GM21423 (cell line): ENCODE data around the gene NCKAP1.
"Not testable (repeated sequence)": the region's sequence is repeated elsewhere in the genome, so short reads cannot be mapped to it uniquely, and the experiment has no call there.

ENCODE experiments used
- ATAC-seq: cut with Tn5 transposase; IDR thresholded peaks from one replicate; pipeline ENCODE4 v1.9.1; 2021; ENCODE audit warnings: mild to moderate bottlenecking, moderate library complexity; ENCODE audit not compliant: unreplicated experiment

Gene NCKAP1

GRCh38 chr2:183038341-183039300 is at the start of gene NCKAP1:
TSS of gene NCKAP1 (minus strand) at chr2:183038457. CDS start at chr2:183038099, 358 bp downstream.
- peak; percentile 73 for ATAC-seq

GRCh38 chr2:183081911-183082310 is 43.7 kb upstream of the NCKAP1 start:
- no peak for ATAC-seq

DNA sequence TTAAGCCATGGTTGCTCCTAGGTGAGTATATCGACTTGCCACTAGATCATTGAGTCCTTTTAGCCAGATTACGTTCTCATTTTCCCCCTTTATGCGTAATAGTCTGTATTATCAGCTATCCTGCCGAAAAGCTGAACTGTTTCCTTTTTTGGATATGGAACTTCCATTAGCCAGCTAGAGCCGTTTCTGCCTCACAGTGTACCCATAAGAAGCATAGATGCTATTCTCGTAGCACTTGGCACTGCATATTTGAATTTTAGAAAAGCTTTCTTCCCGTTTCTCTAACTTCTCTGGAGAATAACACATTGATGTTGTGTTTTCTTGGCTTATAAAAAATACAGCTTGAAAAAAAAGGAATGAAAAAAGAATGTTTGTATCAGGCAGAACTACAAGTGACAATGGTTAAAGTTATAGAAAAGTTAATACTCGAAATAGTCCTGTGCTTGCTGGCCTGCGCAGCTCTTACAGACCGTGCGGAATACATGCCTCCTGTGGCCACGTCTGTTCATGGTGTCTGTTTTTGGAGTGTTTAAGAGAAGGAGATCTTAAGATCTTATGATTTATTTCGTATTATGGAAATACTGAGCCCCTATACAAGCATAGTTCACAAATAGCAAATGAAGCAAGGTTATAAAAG is 41.0 kb upstream of the NCKAP1 start:
- peak; percentile 20 for ATAC-seq

GRCh38 chr2:183078464-183079138 is 40.3 kb upstream of the NCKAP1 start, which contains the start of gene DUSP19:
TSS of gene DUSP19 (plus strand) at chr2:183078747. CDS start at chr2:183078934, 187 bp downstream.
- peak; percentile 90 for ATAC-seq

DNA sequence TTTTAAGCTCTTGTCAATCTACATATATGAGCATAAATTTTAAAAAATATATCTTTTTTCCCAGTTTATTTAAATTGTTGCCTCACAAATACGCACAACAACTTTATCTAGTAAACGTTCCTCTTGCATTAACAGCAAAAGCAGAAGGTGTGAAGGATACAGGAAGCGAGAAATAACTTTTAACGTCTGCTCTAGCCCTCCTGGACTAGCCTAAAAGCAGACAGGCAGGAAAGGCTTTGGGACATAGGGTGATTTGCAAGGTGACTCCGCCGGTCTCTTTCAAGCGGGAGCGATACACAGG is 39.9 kb upstream of the NCKAP1 start:
- ATAC-seq: no peak

DNA sequence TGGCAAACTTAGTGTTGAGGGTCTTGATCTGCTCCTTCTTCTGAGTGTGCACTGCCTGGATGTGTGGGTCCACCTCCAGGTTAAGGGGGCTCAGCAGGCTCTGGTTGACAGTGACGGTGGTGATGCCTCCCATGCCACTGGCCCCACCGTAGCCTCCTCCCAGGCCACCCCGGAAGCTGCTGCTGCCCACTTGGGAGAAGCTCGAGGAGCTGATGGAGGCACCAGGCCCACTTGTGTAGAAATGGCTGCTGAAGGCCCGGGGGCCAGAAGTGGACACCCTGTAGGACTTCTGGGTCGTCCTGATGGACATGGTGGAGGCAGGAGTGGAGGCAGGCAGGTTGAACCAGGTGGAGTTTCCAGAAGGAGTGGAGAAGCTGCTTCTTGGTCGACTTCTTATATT is 33.9 kb upstream of the NCKAP1 start:
- ATAC-seq: no peak

GRCh38 chr2:183070942-183071844 is 32.9 kb upstream of the NCKAP1 start:
- ATAC-seq: no peak

GRCh38 chr2:183069174-183069573 is 30.9 kb upstream of the NCKAP1 start:
- ATAC-seq: no peak

DNA sequence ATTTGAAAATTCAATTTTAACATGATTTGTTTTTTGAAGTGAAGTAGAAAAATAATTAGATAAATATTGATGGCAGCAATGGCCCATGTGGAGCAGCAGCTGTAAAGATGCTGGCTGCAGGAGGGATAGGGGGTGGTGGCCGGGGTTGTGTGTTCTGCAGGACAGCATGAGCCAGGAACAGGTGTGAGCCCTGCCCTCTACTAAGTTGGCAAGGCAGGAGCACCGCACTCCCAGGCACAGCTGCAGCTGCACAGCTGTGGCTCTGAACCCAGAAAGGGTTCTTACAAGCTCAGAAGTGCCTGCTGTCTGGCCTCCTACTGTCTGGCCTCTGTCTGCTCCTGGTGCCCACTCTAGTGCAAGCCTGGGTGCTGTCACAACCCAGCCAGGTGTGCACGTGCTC is 30.3 kb upstream of the NCKAP1 start:
- no peak for ATAC-seq

- ATAC-seq: no peak
Measured at GRCh38 chr2:183063083-183063482, 24.8 kb upstream of the NCKAP1 start.

- ATAC-seq: no peak
Measured at GRCh38 chr2:183060571-183061231, 22.4 kb upstream of the NCKAP1 start.

DNA sequence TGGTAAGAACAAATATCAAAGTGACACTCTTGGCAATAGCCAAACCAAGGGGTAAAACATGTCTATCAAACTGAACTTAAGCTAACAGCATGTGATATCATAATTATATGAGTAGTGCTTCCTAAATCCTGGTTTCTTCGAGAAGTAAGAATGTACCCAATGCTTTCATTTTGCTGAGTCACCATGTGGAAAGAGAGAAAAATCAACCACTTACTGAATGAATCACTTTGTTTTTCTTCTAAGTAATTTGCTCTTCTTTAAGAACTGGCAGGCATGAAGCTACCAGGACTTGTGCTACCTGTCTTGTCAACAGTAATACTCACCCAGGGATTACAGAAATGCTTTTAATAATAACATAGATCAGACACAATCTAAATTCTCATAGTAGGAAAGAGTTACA is 21.3 kb upstream of the NCKAP1 start:
- ATAC-seq: no peak

GRCh38 chr2:183057333-183057985 is 19.2 kb upstream of the NCKAP1 start:
- ATAC-seq: peak; percentile 38

DNA sequence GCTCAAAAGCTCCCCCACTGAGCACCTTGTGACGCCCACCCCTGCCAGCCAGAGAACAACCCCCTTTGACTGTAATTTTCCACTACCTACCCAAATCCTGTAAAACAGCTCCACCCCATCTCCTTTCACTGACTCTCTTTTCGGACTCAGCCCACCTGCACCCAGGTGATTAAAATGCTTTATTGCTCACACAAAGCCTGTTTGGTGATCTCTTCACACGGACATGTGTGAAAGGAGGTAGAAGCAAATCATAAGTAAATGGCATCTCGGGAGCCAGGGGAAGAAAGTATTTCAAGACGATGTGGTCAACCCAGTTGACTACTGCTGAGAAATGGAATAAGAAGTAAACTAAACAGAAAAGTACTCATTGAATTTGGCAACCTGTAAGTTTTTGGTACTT is 11.2 kb upstream of the NCKAP1 start:
- no peak for ATAC-seq

- ATAC-seq: not testable (repeated sequence)
Measured at GRCh38 chr2:183047486-183048125, 9.3 kb upstream of the NCKAP1 start.

DNA sequence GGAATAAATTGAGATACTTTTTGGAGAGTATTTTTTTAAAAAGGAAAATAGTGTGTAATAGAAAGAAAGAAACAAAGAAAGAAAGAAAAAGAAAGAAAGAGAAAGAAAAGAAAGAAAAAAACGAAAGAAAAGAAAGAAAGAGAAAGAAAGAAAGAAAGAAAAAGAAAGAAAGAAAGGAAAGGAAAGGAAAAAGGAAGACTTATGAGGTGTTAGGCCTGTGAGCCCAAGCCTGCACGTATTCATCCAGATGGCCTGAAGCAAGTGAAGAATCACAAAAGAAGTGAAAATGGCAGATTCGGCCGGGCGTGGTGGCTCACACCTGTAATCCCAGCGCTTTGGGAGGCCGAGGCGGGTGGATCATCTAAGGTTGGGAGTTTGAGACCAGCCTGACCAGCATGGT is 5.3 kb upstream of the NCKAP1 start:
- ATAC-seq: not testable (repeated sequence)

- ATAC-seq: no peak
Measured at GRCh38 chr2:183040604-183041003, 2.3 kb upstream of the NCKAP1 start.

DNA sequence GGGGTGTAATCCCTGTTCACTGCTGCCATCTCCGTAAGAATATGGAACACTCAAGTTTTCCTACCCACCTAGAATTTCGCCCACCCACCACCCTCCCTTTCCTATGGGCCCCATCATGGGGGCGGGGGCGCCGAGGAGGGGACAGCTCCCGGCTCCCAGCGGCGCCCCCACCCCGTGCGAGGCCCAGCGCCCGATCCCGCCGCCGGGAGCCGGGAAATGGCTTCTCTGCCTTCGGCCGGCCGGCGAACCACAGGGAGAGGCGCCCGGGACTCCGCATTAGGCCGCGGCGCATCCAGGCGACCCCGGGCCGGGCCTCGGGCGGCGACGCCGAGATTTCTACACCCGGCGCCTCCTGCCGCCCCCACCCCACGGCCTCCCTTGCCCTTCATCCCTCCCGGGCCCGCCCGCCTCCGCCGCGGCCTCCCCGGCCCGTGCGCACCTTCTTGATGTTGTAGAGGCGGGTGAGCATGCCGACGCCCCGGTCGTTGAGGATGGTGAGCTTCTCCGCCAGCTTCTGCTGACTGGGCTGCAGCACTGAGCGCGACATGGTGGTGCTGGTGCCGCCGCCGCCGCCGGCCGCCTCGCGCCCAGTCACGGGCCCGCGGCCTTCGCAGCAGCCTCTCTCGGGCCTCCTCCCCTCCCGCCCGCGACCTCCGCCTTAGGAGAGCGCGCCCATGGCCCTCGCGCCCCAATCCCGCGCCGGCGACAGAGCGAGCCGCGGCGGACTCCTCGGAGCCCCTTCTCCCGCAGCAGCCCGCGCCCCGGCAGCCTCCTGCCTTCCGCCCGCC is 510 bp downstream of the NCKAP1 start:
- ATAC-seq: peak; percentile 35
